H1 (cell line): Measurements from ENCODE around the gene ARHGAP8. TPM values are rescaled to one million over a fixed set of nuclear protein-coding genes. Genes with fewer than 3 reads are reported as not detected.

Source experiments
- CTCF ChIA-PET: fragments of 300-600 bp; sonication (Branson Sonifier 250); formaldehyde crosslinking; loops from one replicate; lab custom pipeline; 2021; ENCODE audit not compliant: partially characterized antibody; lab: Charles Lee
- POLR2A ChIA-PET: fragments of 300-600 bp; sonication (Branson Sonifier 250); formaldehyde crosslinking; loops from one replicate; lab custom pipeline; 2021; ENCODE audit warnings: inconsistent platforms; ENCODE audit not compliant: partially characterized antibody; lab: Charles Lee
- DNase-seq, 2 experiments: peaks; one replicate each; pipeline versions ENCODE4 v3.0.0 to v3.0.0-alpha.2; 2010 to 2022; ENCODE audit warnings: low spot score in 2 of 2, low read depth in 1 of 2, mixed read lengths in 1 of 2
- FAIRE-seq: peaks from 2 replicates; lab custom pipeline; 2011; peaks lifted over from hg19 to GRCh38; lab: Jason Lieb, UNC
- H2AFZ ChIP-seq: 2 replicates; pipeline ENCODE4 v1.8.1; 2012; ENCODE audit warnings: low read length, inconsistent platforms
- H2AK5ac ChIP-seq: 2 replicates; pipeline ENCODE4 v1.6.1; 2013; ENCODE audit warnings: low read depth, low read length
- H2BK120ac ChIP-seq: replicated peaks from 2 replicates; pipeline ENCODE3; 2013; ENCODE audit warnings: low read depth, low read length, inconsistent platforms
- H2BK12ac ChIP-seq: 2 replicates; pipeline ENCODE4 v1.6.1; 2013; ENCODE audit warnings: low read depth, low read length
- H2BK15ac ChIP-seq: 2 replicates; pipeline ENCODE4 v1.6.1; 2013; ENCODE audit warnings: low read length
- H2BK20ac ChIP-seq: 2 replicates; pipeline ENCODE4 v1.6.1; 2013; ENCODE audit warnings: low read length
- H2BK5ac ChIP-seq: 2 replicates; pipeline ENCODE4 v1.6.1; 2013; ENCODE audit warnings: low read depth, low read length
- H3K14ac ChIP-seq: 2 replicates; pipeline ENCODE4 v1.6.1; 2013; ENCODE audit warnings: inconsistent platforms; ENCODE audit not compliant: insufficient read length
- H3K18ac ChIP-seq: 2 replicates; pipeline ENCODE4 v1.6.1; 2013; ENCODE audit warnings: low read length; ENCODE audit errors: extremely low read depth
- H3K23ac ChIP-seq: 2 replicates; pipeline ENCODE4 v1.6.1; 2013; ENCODE audit warnings: inconsistent platforms; ENCODE audit not compliant: insufficient read length
- H3K23me2 ChIP-seq: 2 replicates; pipeline ENCODE4 v1.6.1; 2013; ENCODE audit warnings: low read depth, low read length
- H3K27ac ChIP-seq: 2 replicates; pipeline ENCODE4 v1.6.1; 2011; ENCODE audit warnings: low read depth, low read length, inconsistent platforms
- H3K27me3 ChIP-seq, 4 experiments: replicated peaks in 1 of 4; 1 replicate in 1 of 4; 2 replicates in 3 of 4; pipeline versions ENCODE4 v1.6.1 to v1.8.1; 2011 to 2013; ENCODE audit warnings: low read length in 3 of 4, mild to moderate bottlenecking in 3 of 4, inconsistent platforms in 2 of 4, mixed read lengths in 2 of 4, moderate library complexity in 1 of 4; ENCODE audit not compliant: control insufficient read depth in 3 of 4, insufficient read depth in 3 of 4; ENCODE audit errors: extremely low read depth in 1 of 4
- H3K36me3 ChIP-seq, 4 experiments: 2 replicates each; pipeline versions ENCODE4 v1.6.1 to v1.8.1; 2011 to 2013; ENCODE audit warnings: mild to moderate bottlenecking in 4 of 4, low read length in 3 of 4, moderate library complexity in 2 of 4, control low read depth in 1 of 4, inconsistent platforms in 1 of 4; ENCODE audit not compliant: insufficient read depth in 4 of 4, control insufficient read depth in 2 of 4
- H3K4ac ChIP-seq: replicated peaks from 2 replicates; pipeline ENCODE3; 2013; ENCODE audit warnings: low read length, low read depth, mixed read lengths, inconsistent platforms; ENCODE audit not compliant: insufficient read length
- H3K4me1 ChIP-seq, 4 experiments: replicated peaks in 1 of 4; 1 replicate in 1 of 4; 2 replicates in 3 of 4; pipeline versions ENCODE4 v1.6.1 to v1.8.1; 2011 to 2013; ENCODE audit warnings: low read length in 3 of 4, inconsistent platforms in 2 of 4, mixed read lengths in 1 of 4; ENCODE audit not compliant: insufficient read depth in 4 of 4, control insufficient read depth in 3 of 4
- H3K4me2 ChIP-seq, 2 experiments: 2 replicates each; pipeline versions ENCODE4 v1.6.1 to v1.8.1; 2011 to 2013; ENCODE audit warnings: low read depth in 2 of 2, low read length in 2 of 2, control low read depth in 1 of 2, inconsistent platforms in 1 of 2, mild to moderate bottlenecking in 1 of 2; ENCODE audit not compliant: insufficient read depth in 1 of 2
- H3K4me3 ChIP-seq, 4 experiments: fragments of 200-600, 300-600 bp in 1 of 4; sonication (generic), shearing (Covaris generic), sonication (Bioruptor Twin) in 1 of 4; 2 replicates each; pipeline versions ENCODE4 v1.5.1 to v1.8.1; 2011 to 2016; ENCODE audit warnings: low read length in 4 of 4, low read depth in 3 of 4, control low read depth in 2 of 4, inconsistent platforms in 2 of 4, mild to moderate bottlenecking in 2 of 4, mixed read lengths in 1 of 4, moderate library complexity in 1 of 4; ENCODE audit not compliant: insufficient read depth in 2 of 4; ENCODE audit errors: extremely low read depth in 1 of 4
- H3K56ac ChIP-seq: replicated peaks from 2 replicates; pipeline ENCODE3; 2013; ENCODE audit warnings: low read depth, mild to moderate bottlenecking, mixed read lengths, low read length, inconsistent platforms; ENCODE audit not compliant: insufficient read length
- H3K79me1 ChIP-seq: 2 replicates; pipeline ENCODE4 v1.6.1; 2013; ENCODE audit warnings: low read depth, low read length, control low read depth
- H3K79me2 ChIP-seq, 2 experiments: 2 replicates each; pipeline versions ENCODE4 v1.6.1 to v1.8.1; 2012 to 2013; ENCODE audit warnings: low read length in 2 of 2, mild to moderate bottlenecking in 2 of 2, inconsistent platforms in 1 of 2; ENCODE audit not compliant: insufficient read depth in 2 of 2, control insufficient read depth in 1 of 2
- H3K9ac ChIP-seq, 4 experiments: replicated peaks in 1 of 4; 1 replicate in 1 of 4; 2 replicates in 3 of 4; pipeline versions ENCODE4 v1.6.1 to v1.8.1; 2011 to 2013; ENCODE audit warnings: low read depth in 3 of 4, low read length in 3 of 4, control low read depth in 2 of 4, mild to moderate bottlenecking in 2 of 4, moderate library complexity in 2 of 4, inconsistent platforms in 1 of 4; ENCODE audit errors: extremely low read depth in 1 of 4
- H3K9me3 ChIP-seq, 2 experiments: 2 replicates each; pipeline versions ENCODE4 v1.6.1 to v1.8.1; 2012 to 2013; ENCODE audit warnings: mild to moderate bottlenecking in 2 of 2, moderate library complexity in 2 of 2, control low read depth in 1 of 2, inconsistent platforms in 1 of 2, low read depth in 1 of 2, low read length in 1 of 2, mixed read lengths in 1 of 2; ENCODE audit not compliant: insufficient read depth in 2 of 2
- H4K20me1 ChIP-seq, 2 experiments: replicated peaks in 1 of 2; 2 replicates each; pipeline versions ENCODE3 to v1.8.1; 2011 to 2013; ENCODE audit warnings: inconsistent platforms in 2 of 2, low read length in 2 of 2, mild to moderate bottlenecking in 1 of 2; ENCODE audit not compliant: insufficient read depth in 2 of 2, control insufficient read depth in 1 of 2
- H4K5ac ChIP-seq: 2 replicates; pipeline ENCODE4 v1.6.1; 2013; ENCODE audit warnings: low read length, low read depth, mixed read lengths, inconsistent platforms; ENCODE audit not compliant: insufficient read length
- H4K8ac ChIP-seq: 2 replicates; pipeline ENCODE4 v1.8.0; 2013; ENCODE audit warnings: mild to moderate bottlenecking, moderate library complexity, low read length, inconsistent platforms; ENCODE audit not compliant: insufficient read depth; ENCODE audit errors: extremely low read depth
- H4K91ac ChIP-seq: replicated peaks from 2 replicates; pipeline ENCODE3; 2013; ENCODE audit warnings: low read length, mixed read lengths, inconsistent platforms; ENCODE audit not compliant: insufficient read length
- CTBP2 ChIP-seq: IDR thresholded peaks from 2 replicates; pipeline ENCODE4 v1.7.0; 2011; ENCODE audit warnings: borderline replicate concordance, mild to moderate bottlenecking, moderate library complexity, mixed read lengths, low read length; ENCODE audit not compliant: insufficient read depth, insufficient read length
- EP300 ChIP-seq, 2 experiments: IDR thresholded peaks; 1 replicate in 1 of 2; 2 replicates in 1 of 2; pipeline ENCODE4 v1.6.1; 2011 to 2012; ENCODE audit warnings: low read depth in 2 of 2, low read length in 2 of 2, mild to moderate bottlenecking in 2 of 2, borderline replicate concordance in 1 of 2, inconsistent platforms in 1 of 2, moderate library complexity in 1 of 2
- JUND ChIP-seq: IDR thresholded peaks from 2 replicates; pipeline ENCODE4 v1.6.1; 2011; ENCODE audit warnings: mild to moderate bottlenecking, improper control_type of control experiment, low read length
- RXRA ChIP-seq: IDR thresholded peaks from 2 replicates; pipeline ENCODE4 v1.6.1; 2011; ENCODE audit warnings: low read depth, mild to moderate bottlenecking, low read length, moderate library complexity; ENCODE audit not compliant: insufficient read depth
- SAP30 ChIP-seq: fragments of 300-600 bp; sonication (generic); IDR thresholded peaks from 2 replicates; pipeline ENCODE4 v1.7.1; 2012; ENCODE audit warnings: low read length, moderate library complexity, mild to moderate bottlenecking, inconsistent platforms; ENCODE audit not compliant: insufficient read depth, insufficient replicate concordance
- TEAD4 ChIP-seq: IDR thresholded peaks from 2 replicates; pipeline ENCODE4 v1.6.1; 2012; ENCODE audit warnings: low read depth, low read length, inconsistent platforms, mixed read lengths
- WGBS, 2 experiments: shearing (Covaris generic) in 1 of 2; methylation state at CpG; one replicate each; pipeline versions ENCODE4 v1.1.6 to v1.1.7; 2013 to 2015; ENCODE audit warnings: low lambda C conversion rate in 2 of 2, mixed read lengths in 2 of 2, inconsistent platforms in 1 of 2, low coverage in 1 of 2, missing lambda C conversion rate in 1 of 2; ENCODE audit not compliant: insufficient replicate concordance in 2 of 2, insufficient coverage in 1 of 2, insufficient read length in 1 of 2; ENCODE audit errors: extremely low coverage in 1 of 2, missing lambda C conversion rate in 1 of 2; 5-methylcytosine and 5-hydroxymethylcytosine counted together
- polyA plus RNA-seq, 7 experiments: library from polyadenylated mRNA; depleted of rRNA in 3 of 7; stranded (reverse) in 5 of 7; unstranded in 2 of 7; fragments of >200 nt in 5 of 7; fragments of 200-250 nt in 2 of 7; gene quantifications; 1 replicate in 5 of 7; 2 replicates in 1 of 7; 4 replicates in 1 of 7; pipeline versions ENCODE4 v1.2.1 to v1.2.3, GENCODE V29; 2011 to 2013; ENCODE audit warnings: missing spikeins in 2 of 7, mixed read lengths in 2 of 7
- total RNA-seq: library from RNA; stranded (reverse); fragmentation: NEBNext Ultra II Directional; extraction: Animal tissue kit (Norgen Biotek cat#: 25700); gene quantifications from 2 replicates; pipeline ENCODE4 v1.2.1, GENCODE V29; 2021

The ARHGAP8 gene
- total and polyA plus RNA-seq, 2 of the 8 experiments (the other 6 are each of a cell fraction or from before 2014, with no cell fraction given): 35.6 to 47.7 TPM

GRCh38 chr22:44755956-44756361, 3.6 kb downstream of the ARHGAP8 start:
- 22% methylated on average over 9 of the region's 9 CpGs; no CpG with 5 or more reads in 1 of the 2 experiments for WGBS, 2 experiments
- DNase-seq: no peak
- TF ChIP-seq JUND (no peak), CTBP2 (peak; percentile 58), SAP30 (no peak), TEAD4 (peak; percentile 43; the same call in 1 of the 2 replicates), RXRA (no peak), EP300 (IDR thresholded peaks at IDR 0.05; ENCODE audit: borderline replicate concordance in 1 of 2, low read depth in 2 of 2, low read length in 2 of 2) (no peak)

More at GRCh38 chr22:44755956-44756361, 3.6 kb downstream of the ARHGAP8 start:
- Histone ChIP-seq H3K4ac (no peak overlapping the region), H3K9ac (peak overlapping the region in 1 of 4 experiments; percentile 9; a peak in 1 of 7 replicates), H3K4me2 (peak overlapping the region; percentile 63 to 86), H2AFZ (no peak overlapping the region), H3K9me3 (no peaks in the 10 kb centered on the region), H2BK12ac (0 out of 2 replicates have a peak overlapping the region, but pooled peaks have one; percentile 40), H4K5ac (no peak overlapping the region), H2BK120ac (no peak overlapping the region), H3K14ac (no peak overlapping the region), H3K4me3 (peak overlapping the region; percentile 9 to 51 (median 30); a peak in 5 of 8 replicates), H3K79me2 (peaks cover 0 to 62% of the 10 kb centered on the region in 2 experiments; a peak in 2 of 4 replicates), H2BK5ac (peak overlapping the region; percentile 15; the same call in 1 of the 2 replicates), H3K23me2 (peaks cover 5% of the 10 kb centered on the region), H2BK15ac (no peak overlapping the region), H4K8ac (no peak overlapping the region), H4K20me1 (peaks cover 8 to 22% of the 10 kb centered on the region in 2 experiments), H3K36me3 (no peaks in the 10 kb centered on the region), H3K27me3 (peaks cover 0 to 7% (median 4%) of the 10 kb centered on the region in 4 experiments; a peak in 4 of 7 replicates), H2AK5ac (no peak overlapping the region), H4K91ac (no peak overlapping the region), H3K23ac (no peak overlapping the region), H3K27ac (no peak overlapping the region), H3K18ac (peak overlapping the region; percentile 36; the same call in 1 of the 2 replicates), H3K56ac (no peak overlapping the region), H3K79me1 (peaks cover 3% of the 10 kb centered on the region; the same call in 1 of the 2 replicates), H2BK20ac (no peak overlapping the region), H3K4me1 (peaks cover 4 to 29% (median 19%) of the 10 kb centered on the region in 4 experiments)
- CTCF ChIA-PET: interaction anchor here (0.6 to 1.5 kb wide), 5 partner anchors 21 to 330 kb away, joined by 3 to 4 read pairs (median 3); no protein-coding TSS in a partner anchor
- POLR2A ChIA-PET: interaction anchor here (1.6 to 2.8 kb wide), 2 partner anchors 9 to 39 kb away, joined by 4 to 9 read pairs; no protein-coding TSS in a partner anchor
- FAIRE-seq: no peak
